ENCODE results near the gene TPSD1. TPM values are rescaled to one million over a fixed set of nuclear protein-coding genes. Genes with fewer than 3 reads are reported as not detected.

The TPSD1 gene
- total RNA-seq, 1 donor from 2014 or later, result not detected

GRCh38 chr16:1283996-1284616 lies 28.2 kb downstream of the TPSD1 start:
- intact Hi-C loops (cut with micrococcal nuclease), result no loop called here
- TF ChIP-seq, protein P1, sequence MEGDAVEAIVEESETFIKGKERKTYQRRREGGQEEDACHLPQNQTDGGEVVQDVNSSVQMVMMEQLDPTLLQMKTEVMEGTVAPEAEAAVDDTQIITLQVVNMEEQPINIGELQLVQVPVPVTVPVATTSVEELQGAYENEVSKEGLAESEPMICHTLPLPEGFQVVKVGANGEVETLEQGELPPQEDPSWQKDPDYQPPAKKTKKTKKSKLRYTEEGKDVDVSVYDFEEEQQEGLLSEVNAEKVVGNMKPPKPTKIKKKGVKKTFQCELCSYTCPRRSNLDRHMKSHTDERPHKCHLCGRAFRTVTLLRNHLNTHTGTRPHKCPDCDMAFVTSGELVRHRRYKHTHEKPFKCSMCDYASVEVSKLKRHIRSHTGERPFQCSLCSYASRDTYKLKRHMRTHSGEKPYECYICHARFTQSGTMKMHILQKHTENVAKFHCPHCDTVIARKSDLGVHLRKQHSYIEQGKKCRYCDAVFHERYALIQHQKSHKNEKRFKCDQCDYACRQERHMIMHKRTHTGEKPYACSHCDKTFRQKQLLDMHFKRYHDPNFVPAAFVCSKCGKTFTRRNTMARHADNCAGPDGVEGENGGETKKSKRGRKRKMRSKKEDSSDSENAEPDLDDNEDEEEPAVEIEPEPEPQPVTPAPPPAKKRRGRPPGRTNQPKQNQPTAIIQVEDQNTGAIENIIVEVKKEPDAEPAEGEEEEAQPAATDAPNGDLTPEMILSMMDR (IDR thresholded peaks at IDR 0.05), result no peak
- peaks cover 4% of the 10 kb centered on the region for H3K4me1 Mint-ChIP-seq
- CTCF ChIA-PET, result no interaction called here
- ATAC-seq (ENCODE audit: low read depth) (no peak), DNase-seq (no peak)
- H3K27me3 Mint-ChIP-seq, result peaks cover 12% of the 10 kb centered on the region
- no peaks in the 10 kb centered on the region for H3K36me3 Mint-ChIP-seq (ENCODE audit: low read depth)
- H3K4me3 Mint-ChIP-seq, result no peak overlapping the region
- H3K27ac Mint-ChIP-seq, result no peak overlapping the region
- no peaks in the 10 kb centered on the region for H3K9me3 Mint-ChIP-seq
- POLR2A ChIA-PET, result no interaction called here

GRCh38 chr16:1285669-1286512 lies 30.0 kb downstream of the TPSD1 start:
- no peak overlapping the region for H3K27ac Mint-ChIP-seq
- H3K36me3 Mint-ChIP-seq (ENCODE audit: low read depth), result no peaks in the 10 kb centered on the region
- peaks cover 19% of the 10 kb centered on the region for H3K27me3 Mint-ChIP-seq
- H3K9me3 Mint-ChIP-seq, result no peaks in the 10 kb centered on the region
- ChIA-PET CTCF (no interaction called here), POLR2A (no interaction called here)
- no peak for ATAC-seq (ENCODE audit: low read depth)
- intact Hi-C loops (cut with micrococcal nuclease), result no loop called here
- DNase-seq, result no peak
- no peak overlapping the region for H3K4me3 Mint-ChIP-seq
- peaks cover 7% of the 10 kb centered on the region for H3K4me1 Mint-ChIP-seq
- TF ChIP-seq, protein P1 (IDR thresholded peaks at IDR 0.05), result no peak

DNA sequence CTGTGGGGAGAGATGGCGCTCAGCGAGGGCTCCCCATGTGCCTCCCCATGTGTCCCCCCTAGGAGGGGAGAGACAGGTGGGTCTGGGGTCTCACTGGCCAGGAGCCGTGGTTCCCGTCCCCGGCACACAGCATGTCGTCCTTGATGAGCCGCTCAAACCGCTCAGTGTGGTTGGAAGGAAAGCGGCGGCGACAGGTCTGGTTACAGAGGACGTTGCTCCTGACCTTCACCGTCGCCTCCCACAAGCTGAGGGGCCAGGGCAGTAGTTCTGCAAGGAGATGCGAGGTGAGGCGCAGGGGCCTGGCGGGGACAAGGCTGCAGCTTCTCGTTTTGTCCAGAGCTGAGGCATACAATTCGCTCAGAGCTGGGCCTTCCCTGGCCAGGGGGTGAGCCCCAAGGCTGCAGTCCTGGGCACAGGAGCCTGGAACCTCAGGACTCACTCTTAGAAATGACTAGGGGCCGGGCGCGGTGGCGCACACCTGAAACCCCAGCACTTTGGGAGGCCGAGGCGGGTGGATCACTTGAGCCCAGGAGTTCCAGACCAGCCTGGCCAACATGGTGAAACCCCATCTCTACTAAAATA lies 30.7 kb downstream of the TPSD1 start:
- H3K9me3 Mint-ChIP-seq, result no peaks in the 10 kb centered on the region
- ChIA-PET POLR2A (no interaction called here), CTCF (no interaction called here)
- TF ChIP-seq, protein P1 (IDR thresholded peaks at IDR 0.05), result no peak
- peaks cover 7% of the 10 kb centered on the region for H3K4me1 Mint-ChIP-seq
- H3K4me3 Mint-ChIP-seq, result no peak overlapping the region
- ATAC-seq (ENCODE audit: low read depth) (no peak), DNase-seq (no peak)
- H3K36me3 Mint-ChIP-seq (ENCODE audit: low read depth), result no peaks in the 10 kb centered on the region
- peaks cover 24% of the 10 kb centered on the region for H3K27me3 Mint-ChIP-seq
- no peak overlapping the region for H3K27ac Mint-ChIP-seq
- intact Hi-C loops (cut with micrococcal nuclease), result no loop called here

DNA sequence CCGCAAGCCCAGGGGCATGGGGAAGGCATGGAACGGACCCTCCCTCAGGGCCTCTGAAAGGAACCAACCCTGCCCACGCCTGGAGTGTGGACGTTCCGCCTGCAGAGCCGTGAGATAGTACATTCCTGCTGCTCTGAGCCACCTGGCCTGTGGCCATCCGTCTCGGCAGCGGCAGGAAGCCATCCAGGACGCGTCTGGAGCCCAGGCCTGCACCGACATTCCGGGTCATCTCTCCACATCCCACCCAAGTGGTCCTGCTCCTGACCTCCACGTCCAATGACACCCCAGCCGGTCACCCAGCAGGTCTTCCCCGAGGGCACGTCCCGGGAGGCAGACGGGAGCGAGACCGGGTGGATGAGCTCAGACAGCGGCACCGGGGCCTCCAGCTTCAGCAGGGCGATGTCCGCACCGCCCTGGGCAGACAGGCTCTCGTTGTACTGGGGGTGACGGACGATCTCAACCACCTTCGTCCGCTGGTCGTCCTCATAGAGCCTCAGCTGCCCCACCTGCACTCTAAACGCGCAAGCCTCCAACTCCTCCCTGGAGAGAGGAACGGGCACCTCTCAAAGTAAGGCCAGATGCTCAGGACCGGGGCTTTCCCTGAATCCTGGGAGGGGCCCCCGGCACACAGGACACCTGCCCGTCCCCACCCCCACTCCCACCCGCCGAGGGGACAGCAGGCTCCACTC lies 32.3 kb downstream of the TPSD1 start:
- H3K27ac Mint-ChIP-seq, result no peak overlapping the region
- POLR2A ChIA-PET, result interaction anchor here (0.8 kb wide), 1 partner anchor 21 kb away, joined by 3 read pairs; the partner anchor contains the start of gene UBE2I
- CTCF ChIA-PET, result no interaction called here

More for the DNA sequence above, 32.3 kb downstream of the TPSD1 start:
- DNase-seq, result no peak
- H3K36me3 Mint-ChIP-seq (ENCODE audit: low read depth), result no peaks in the 10 kb centered on the region
- no peak overlapping the region for H3K4me3 Mint-ChIP-seq
- TF ChIP-seq, protein P1 (IDR thresholded peaks at IDR 0.05), result no peak
- peaks cover 4% of the 10 kb centered on the region for H3K4me1 Mint-ChIP-seq
- H3K27me3 Mint-ChIP-seq, result peaks cover 32% of the 10 kb centered on the region
- no peak for ATAC-seq (ENCODE audit: low read depth)
- intact Hi-C loops (cut with micrococcal nuclease), result no loop called here
- H3K9me3 Mint-ChIP-seq, result no peaks in the 10 kb centered on the region
